Thyroid gland (tissue), 4 donors: ENCODE data around the gene ETNK2.

Experiments used
- CTCF ChIP-seq, 6 experiments: fragments of 200-600 bp in 3 of 6; fragments of 450-650 bp in 3 of 6; sonication (generic) in 3 of 6; IDR thresholded peaks; one replicate each; pipeline ENCODE4 v1.5.1; 2016 to 2019; ENCODE audit warnings: antibody characterized with exemption in 6 of 6, mild to moderate bottlenecking in 2 of 6, inconsistent platforms in 1 of 6, moderate library complexity in 1 of 6
- POLR2A ChIP-seq, 2 donors: fragments of 450-650 bp; IDR thresholded peaks; one replicate each; pipeline ENCODE4 v1.6.1; 2017; ENCODE audit warnings: antibody characterized with exemption in 2 of 2, mild to moderate bottlenecking in 2 of 2, moderate library complexity in 1 of 2

- no peak for TF ChIP-seq CTCF (IDR thresholded peaks at IDR 0.05)
- no peak for TF ChIP-seq POLR2A (IDR thresholded peaks at IDR 0.05)
Measured at GRCh38 chr1:204128464-204128963, 23.3 kb downstream of the ETNK2 start.
